ENCODE data around the gene PAFAH1B2. TPM values are rescaled to one million over a fixed set of nuclear protein-coding genes. Genes with fewer than 3 reads are reported as not detected.

PAFAH1B2 gene
- total RNA-seq, 1 experiment from 2014 or later: 91.6 TPM

DNA sequence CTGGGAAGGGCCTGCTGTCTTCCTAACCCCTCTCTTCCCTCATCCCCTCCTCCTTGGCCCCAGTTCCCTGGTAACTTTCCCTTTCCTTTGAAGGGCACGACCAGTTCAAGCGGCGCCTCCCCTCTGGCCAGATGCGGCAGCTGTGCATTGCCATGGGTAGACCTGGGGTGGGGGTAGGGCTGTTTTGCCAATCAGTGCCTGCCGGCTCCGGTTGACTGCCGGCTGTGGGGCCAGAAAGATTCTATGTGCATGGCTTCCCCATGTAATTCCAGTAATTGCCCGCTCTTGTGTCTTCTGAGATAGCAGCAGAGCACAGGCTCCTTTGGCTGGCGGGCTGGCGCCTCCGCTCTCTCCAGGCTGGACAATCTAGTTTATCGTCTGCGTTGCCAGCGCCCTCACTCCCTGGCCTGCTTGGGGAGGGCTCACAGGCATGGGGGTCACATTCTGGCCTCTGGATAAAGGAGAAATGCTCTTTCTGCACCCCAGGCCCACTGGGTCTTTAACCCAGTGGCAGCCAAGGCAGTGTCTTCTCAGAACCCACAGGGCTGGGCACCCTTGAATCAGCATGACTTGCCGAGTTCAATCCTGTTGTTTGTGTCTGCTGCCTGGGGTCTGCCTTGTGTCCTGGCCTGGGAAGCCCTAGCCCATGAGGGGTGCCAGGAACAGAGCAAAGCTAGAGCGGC, 43.9 kb downstream of the PAFAH1B2 start:
- DNase-seq (ENCODE audit: low spot score): no peak

DNA sequence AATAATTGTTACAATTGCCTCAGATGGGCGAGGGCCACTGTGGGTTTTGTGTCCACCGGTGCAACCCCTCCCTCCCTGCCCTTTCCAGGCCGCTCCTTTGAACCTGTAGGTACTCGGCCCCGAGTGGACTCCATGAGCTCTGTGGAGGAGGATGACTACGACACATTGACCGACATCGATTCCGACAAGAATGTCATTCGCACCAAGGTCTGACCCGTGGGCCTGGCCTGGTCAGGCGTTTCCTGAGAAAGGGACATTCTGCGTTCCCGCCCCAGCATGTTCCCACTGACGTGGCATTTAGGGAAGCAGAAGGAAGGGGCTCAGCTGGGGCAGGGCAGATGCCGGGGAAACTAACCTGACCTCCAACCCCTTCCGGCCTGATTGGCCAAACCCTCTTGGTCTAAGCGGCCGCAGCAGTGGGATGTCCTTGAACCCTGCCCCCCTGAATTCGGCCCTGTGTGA, 44.6 kb downstream of the PAFAH1B2 start:
- no peak for DNase-seq (ENCODE audit: low spot score)

GRCh38 chr11:117189191-117189940, 45.3 kb downstream of the PAFAH1B2 start:
- no peak for DNase-seq (ENCODE audit: low spot score)

DNA sequence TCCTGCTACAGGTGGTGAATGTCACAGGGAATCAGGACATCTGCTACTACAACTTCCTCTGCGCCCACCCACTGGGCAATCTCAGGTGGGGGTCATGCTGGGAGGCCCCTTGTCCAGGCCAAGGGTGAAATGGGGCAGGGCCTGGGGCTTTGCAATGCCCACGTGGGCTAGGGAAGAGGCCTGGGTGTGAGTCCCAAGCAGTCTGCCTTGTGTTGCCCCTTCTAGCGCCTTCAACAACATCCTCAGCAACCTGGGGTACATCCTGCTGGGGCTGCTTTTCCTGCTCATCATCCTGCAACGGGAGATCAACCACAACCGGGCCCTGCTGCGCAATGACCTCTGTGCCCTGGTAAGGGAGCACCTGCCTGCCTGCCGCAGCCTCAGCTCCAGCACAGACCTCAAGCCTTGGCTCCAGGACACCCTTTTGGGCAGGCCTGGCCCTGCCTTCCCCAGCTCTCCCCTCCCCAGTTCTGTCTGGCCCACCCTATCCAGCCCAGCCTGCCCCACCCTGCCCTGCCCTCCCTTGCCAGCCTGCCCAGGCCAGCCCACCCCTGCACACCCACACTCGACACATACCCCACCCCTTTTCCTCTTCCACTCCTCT, 46.0 kb downstream of the PAFAH1B2 start:
- DNase-seq (ENCODE audit: low spot score): no peak

GRCh38 chr11:117191680-117192400, 47.8 kb downstream of the PAFAH1B2 start:
- DNase-seq (ENCODE audit: low spot score): no peak

DNA sequence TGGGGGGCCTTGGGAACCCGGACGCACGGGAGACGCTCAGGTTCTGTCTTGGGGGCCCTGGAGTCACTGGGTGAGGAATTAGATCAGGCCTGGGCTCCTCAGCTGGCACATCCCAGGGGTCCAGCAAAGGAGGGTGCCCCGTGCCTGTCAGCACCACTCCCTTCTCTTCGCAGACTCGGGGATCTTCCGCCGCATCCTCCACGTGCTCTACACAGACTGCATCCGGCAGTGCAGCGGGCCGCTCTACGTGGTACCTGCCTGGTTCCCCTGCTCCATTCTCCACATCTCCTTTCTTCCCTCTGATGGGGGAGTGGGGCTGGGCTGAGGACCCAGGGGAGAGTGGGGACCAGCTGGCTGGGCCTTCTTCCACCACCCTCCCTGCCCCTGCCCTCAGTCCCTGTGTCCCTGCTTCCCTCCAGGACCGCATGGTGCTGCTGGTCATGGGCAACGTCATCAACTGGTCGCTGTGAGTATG, 48.4 kb downstream of the PAFAH1B2 start:
- DNase-seq (ENCODE audit: low spot score): no peak

DNA sequence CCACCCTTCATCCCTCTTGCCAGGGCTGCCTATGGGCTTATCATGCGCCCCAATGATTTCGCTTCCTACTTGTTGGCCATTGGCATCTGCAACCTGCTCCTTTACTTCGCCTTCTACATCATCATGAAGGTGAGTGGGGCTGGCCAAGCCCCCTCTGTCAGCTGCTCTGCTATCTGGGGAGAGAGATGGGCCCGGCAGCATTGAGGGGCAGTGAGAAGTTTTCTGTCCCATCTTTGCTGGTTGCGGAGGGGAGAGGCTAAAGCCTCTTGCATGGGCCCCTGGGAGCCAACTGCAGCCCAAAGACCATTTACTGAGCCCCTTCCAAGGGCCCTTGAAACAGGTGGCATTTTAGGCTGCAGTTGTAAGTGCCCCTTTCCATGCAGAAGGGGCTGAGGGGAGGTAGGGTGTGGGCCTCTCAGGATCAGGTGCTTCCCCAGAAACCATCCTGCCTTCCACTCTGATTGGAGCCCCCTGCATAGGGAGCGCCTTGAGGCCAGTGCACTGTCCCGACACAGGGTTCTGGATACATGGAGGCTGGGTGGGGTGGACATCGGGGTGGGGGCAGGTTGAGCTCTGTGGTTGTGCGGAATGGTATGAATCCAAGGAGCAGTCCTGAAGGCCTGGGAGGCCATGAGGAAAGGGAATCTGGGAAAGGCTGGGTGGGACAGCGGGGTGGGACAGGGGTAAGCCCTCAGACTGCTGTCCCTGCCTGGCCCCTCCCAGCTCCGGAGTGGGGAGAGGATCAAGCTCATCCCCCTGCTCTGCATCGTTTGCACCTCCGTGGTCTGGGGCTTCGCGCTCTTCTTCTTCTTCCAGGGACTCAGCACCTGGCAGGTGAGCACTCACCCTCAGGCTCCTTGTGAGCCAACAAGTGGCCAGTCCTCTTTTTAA, 49.3 kb downstream of the PAFAH1B2 start:
- DNase-seq (ENCODE audit: low spot score): no peak

GRCh38 chr11:117194267-117194666, 50.2 kb downstream of the PAFAH1B2 start:
- DNase-seq (ENCODE audit: low spot score): no peak

DNA sequence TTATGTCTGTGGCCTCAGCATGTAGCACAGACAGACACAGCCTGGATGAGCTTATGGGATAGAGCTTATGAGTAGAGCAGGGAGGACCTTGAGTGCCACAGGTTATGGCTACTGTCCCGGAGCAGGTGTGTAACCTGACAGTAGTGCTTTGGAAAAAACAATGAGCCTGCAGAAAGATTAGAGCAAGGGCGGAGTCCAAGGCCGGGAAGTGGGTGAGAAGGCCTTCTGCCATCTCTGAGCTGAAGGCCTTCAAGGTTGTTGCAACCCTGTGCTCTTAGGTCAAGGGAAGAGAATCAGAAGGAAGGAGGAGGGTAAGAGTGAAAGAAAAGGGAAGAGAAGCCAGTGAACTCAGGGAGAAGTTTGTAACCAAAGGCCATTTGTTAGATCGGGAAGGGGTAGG, 51.2 kb downstream of the PAFAH1B2 start:
- DNase-seq (ENCODE audit: low spot score): no peak

DNA sequence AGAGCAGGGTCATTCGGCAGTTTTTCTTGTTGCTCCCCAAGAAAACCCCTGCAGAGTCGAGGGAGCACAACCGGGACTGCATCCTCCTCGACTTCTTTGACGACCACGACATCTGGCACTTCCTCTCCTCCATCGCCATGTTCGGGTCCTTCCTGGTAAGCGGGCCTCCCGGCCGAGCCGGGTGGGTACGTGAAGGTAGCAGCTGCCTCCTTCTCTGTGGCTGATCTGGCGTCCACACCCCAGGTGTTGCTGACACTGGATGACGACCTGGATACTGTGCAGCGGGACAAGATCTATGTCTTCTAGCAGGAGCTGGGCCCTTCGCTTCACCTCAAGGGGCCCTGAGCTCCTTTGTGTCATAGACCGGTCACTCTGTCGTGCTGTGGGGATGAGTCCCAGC, 51.7 kb downstream of the PAFAH1B2 start:
- DNase-seq (ENCODE audit: low spot score): no peak

DNA sequence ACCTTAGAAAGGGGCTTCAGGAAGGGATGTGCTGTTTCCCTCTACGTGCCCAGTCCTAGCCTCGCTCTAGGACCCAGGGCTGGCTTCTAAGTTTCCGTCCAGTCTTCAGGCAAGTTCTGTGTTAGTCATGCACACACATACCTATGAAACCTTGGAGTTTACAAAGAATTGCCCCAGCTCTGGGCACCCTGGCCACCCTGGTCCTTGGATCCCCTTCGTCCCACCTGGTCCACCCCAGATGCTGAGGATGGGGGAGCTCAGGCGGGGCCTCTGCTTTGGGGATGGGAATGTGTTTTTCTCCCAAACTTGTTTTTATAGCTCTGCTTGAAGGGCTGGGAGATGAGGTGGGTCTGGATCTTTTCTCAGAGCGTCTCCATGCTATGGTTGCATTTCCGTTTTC, 52.9 kb downstream of the PAFAH1B2 start:
- DNase-seq (ENCODE audit: low spot score): no peak

GRCh38 chr11:117197516-117198456, 53.7 kb downstream of the PAFAH1B2 start:
- DNase-seq (ENCODE audit: low spot score): no peak

DNA sequence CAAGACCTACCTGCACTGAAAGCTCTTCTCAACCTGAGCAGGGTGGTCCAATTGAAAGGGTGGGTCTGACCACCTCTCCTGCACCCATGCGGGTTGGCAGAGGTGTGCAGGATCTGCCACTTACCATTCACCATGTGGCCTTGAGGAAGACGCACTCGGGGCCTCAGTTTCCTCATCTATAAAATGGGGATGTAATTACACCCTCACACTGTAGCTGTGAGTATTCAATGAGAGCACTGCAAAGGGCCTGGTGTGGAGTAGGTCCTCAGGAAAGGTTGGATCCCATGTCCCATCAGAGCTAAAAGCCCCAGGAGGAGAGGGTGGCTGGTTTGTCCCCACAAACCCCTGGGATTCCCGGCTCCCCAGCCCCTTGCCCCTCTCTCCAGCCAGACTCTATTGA, 54.5 kb downstream of the PAFAH1B2 start:
- DNase-seq (ENCODE audit: low spot score): no peak

GRCh38 chr11:117199053-117199915, 55.2 kb downstream of the PAFAH1B2 start, which contains the start of gene TAGLN:
TAGLN (plus strand) TSS chr11:117199370; CDS start chr11:117203014, 3,644 bp downstream.
- DNase-seq (ENCODE audit: low spot score): peak; percentile 61

GRCh38 chr11:117199916-117200812, 56.1 kb downstream of the PAFAH1B2 start:
- no peak for DNase-seq (ENCODE audit: low spot score)

- no peak for DNase-seq (ENCODE audit: low spot score)
These were observed 56.9 kb downstream of the PAFAH1B2 start for GRCh38 chr11:117200813-117201657.

Data from A172 (cell line).